Right cardiac atrium (tissue), 5 donors: ENCODE data around the gene MFN1. TPM values are rescaled to one million over a fixed set of nuclear protein-coding genes. Genes with fewer than 3 reads are reported as not detected.
"Not testable (repeated sequence)": the region's sequence is repeated elsewhere in the genome, so short reads cannot be mapped to it uniquely, and the experiment has no call there.

Experiments used
- ATAC-seq, 2 donors: fragments of 200-7000 bp; cut with Tn5 transposase; one replicate each; pipeline versions ENCODE4 v1.8.0 to v1.9.1; 2020; ENCODE audit warnings: moderate library complexity in 2 of 2, mild to moderate bottlenecking in 1 of 2
- DNase-seq, 3 donors: peaks; one replicate each; pipeline ENCODE4 v3.0.0-alpha.2; 2020
- H3K27ac ChIP-seq: one replicate; pipeline ENCODE4 v1.5.1; 2013; ENCODE audit warnings: mild to moderate bottlenecking, low read length, control low read depth, moderate library complexity
- H3K27me3 ChIP-seq: one replicate; pipeline ENCODE4 v1.6.1; 2013; ENCODE audit not compliant: control insufficient read depth, insufficient read depth
- H3K4me1 ChIP-seq: one replicate; pipeline ENCODE4 v1.6.1; 2013; ENCODE audit warnings: low read length; ENCODE audit not compliant: control insufficient read depth, insufficient read depth
- H3K4me3 ChIP-seq: one replicate; pipeline ENCODE4 v1.5.1; 2013; ENCODE audit warnings: low read length, control low read depth
- H3K9me3 ChIP-seq: one replicate; pipeline ENCODE4 v1.6.1; 2013; ENCODE audit warnings: low read length; ENCODE audit not compliant: control insufficient read depth
- WGBS: extraction: QIAGEN DNeasy Blood & Tissue Kit; methylation state at CpG from one replicate; pipeline ENCODE4 v1.1.7; 2013; 5-methylcytosine and 5-hydroxymethylcytosine counted together
- intact Hi-C, 4 donors: fragments of 100-400 bp; cut with DNase I; formaldehyde crosslinking; loops; one replicate each; pipeline versions ENCODE4 v1.11.0 to v1.14.0; 2022 to 2023
- long read RNA-seq, 4 donors: library from polyadenylated mRNA; unstranded; transcript quantifications; one replicate each; pipeline ENCODE4 v2.0.0, GENCODE V29; 2020 to 2021
- polyA plus RNA-seq: library from polyadenylated mRNA; stranded (reverse); fragments of 200-250 nt; gene quantifications from one replicate; pipeline ENCODE4 v1.2.3, GENCODE V29; 2013
- total RNA-seq, 4 donors: library from RNA; stranded (reverse); fragmentation: NEBNext Ultra II Directional; extraction: Animal tissue kit (Norgen Biotek cat#: 25700); gene quantifications; one replicate each; pipeline ENCODE4 v1.2.1, GENCODE V29; 2021
- donor health status: healthy with polysubstance abuse.
- donor health status: DM: no; HTN: yes; CAD: no.
- donor health status: DM: no; HTN: no; CAD: no.
- donor health status: DM: no; HTN: yes; CAD: no; lungs with severe emphysema.
- donor health status: DM: yes; HTN: yes; CAD: no.

MFN1 gene
- total RNA-seq: 10 to 100 TPM; 65.1 to 95.5 (median 74.9) TPM
- 20.9 TPM for polyA plus RNA-seq
- long read RNA-seq, donor 1, full-length matches to known transcripts: 21 of 105 reads
- long read RNA-seq, donor 1, partial matches to known transcripts: 68 of 105 reads
- long read RNA-seq, donor 1, other reads (novel, unspliced or antisense): 16 of 105 reads
- long read RNA-seq, donor 2, full-length matches to known transcripts: 24 of 36 reads
- long read RNA-seq, donor 2, partial matches to known transcripts: 7 of 36 reads
- long read RNA-seq, donor 2, other reads (novel, unspliced or antisense): 5 of 36 reads
- long read RNA-seq, donor 3, full-length matches to known transcripts: 118 of 388 reads
- long read RNA-seq, donor 3, partial matches to known transcripts: 215 of 388 reads
- long read RNA-seq, donor 3, other reads (novel, unspliced or antisense): 55 of 388 reads
- long read RNA-seq, donor 4, full-length matches to known transcripts: 26 of 39 reads
- long read RNA-seq, donor 4, partial matches to known transcripts: 8 of 39 reads
- long read RNA-seq, donor 4, other reads (novel, unspliced or antisense): 5 of 39 reads

DNA sequence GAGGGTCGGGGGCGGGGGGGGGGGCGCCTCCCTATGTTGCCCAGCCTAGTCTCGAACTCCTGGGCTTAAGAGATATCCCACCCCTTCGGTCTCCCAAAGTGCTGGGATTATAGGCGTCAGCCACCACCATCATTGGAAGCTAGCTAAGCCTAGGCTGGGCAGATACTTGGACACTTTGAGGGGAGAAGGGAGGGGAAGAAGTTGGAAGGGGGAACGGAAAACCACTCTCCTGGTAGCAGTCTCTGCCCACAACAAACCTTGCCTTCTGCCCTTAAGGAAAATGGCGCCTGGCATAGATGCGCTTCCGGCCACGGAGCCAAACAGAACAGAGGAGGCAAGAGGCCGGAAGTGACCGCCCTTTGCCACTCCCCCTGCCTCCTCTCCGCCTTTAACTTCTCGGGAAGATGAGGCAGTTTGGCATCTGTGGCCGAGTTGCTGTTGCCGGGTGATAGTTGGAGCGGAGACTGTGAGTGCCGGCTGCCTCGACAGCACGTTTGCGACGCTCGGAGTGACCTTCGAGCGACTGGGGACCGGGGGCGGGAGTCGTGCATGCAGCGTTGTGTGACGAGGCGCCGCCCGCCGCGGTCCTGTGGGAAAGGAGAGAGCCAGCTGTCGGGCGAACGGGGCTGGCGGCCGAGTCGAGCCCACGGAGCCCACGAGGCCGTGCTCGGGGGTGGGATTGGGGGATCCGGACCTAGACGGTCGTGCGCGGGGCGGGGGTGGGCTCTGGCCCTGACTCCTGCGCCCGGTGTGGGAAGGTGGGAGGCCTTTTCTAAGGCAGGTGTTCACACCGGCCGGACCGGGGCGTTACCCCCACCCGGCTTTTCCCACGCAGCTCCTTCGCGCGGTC lies at the start of gene MFN1:
MFN1 (plus strand) TSS at position 365 of the 850 bp plus-strand sequence. CDS start 1,143 bp downstream, outside the sequence.
- Histone ChIP-seq H3K9me3 (no peaks in the 10 kb centered on the region), H3K27ac (peak within 1 kb of the TSS; percentile 96), H3K27me3 (no peaks in the 10 kb centered on the region), H3K4me1 (no peaks in the 10 kb centered on the region), H3K4me3 (peak within 1 kb of the TSS; percentile 79)
- WGBS: under 1% methylated on average over 63 of the region's 63 CpGs
- DNase-seq: peak; percentile 96 to 98 (median 97)
- peak; percentile 99 for ATAC-seq
- intact Hi-C loops: loop anchor here in 1 of 4 donors (10.0 kb wide), 1 partner anchor 217 kb away; the partner anchor contains the start of gene ACTL6A

- Histone ChIP-seq H3K4me3 (no peak overlapping the region), H3K9me3 (no peaks in the 10 kb centered on the region), H3K4me1 (no peaks in the 10 kb centered on the region), H3K27me3 (no peaks in the 10 kb centered on the region), H3K27ac (no peak overlapping the region)
- intact Hi-C loops: no loop called here
- DNase-seq (no peak), ATAC-seq (no peak)
- WGBS: 67% methylated on average over 5 of the region's 5 CpGs
Measured at GRCh38 chr3:179297971-179298725, 49.4 kb upstream of the MFN1 start.

- intact Hi-C loops: no loop called here
Measured at GRCh38 chr3:179299316-179299715, 48.2 kb upstream of the MFN1 start.

DNA sequence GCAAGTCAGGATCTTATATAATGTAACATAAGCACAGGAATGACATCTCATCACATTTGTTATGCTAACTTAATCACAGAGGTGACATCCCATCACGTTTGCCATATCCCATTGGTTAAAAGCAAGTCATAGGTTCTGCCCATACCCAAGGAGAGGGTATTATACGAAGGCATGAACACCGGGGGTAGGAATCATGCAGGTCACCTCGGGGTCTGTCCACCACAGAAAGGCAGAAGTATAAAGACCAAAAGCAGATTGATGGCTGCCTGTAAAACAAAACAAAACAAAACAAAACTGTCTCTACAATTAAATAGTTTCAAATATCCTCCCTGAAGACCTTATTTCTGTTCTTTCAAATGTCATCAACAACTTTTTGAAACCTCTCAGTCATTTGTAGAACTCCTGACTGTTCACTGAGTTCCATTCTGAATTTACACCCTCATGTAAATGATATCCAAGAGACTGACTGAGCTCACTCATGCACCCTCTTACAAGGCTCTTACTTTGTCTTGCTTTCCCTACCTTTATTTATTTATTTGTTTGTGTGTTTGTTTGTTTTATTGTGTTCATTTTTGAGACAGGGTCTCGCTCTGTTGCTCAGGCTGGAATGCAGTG lies 47.4 kb upstream of the MFN1 start:
- intact Hi-C loops: no loop called here
- H3K27ac ChIP-seq: no peak overlapping the region

More at GRCh38 chr3:179299316-179299715, 48.2 kb upstream of the MFN1 start:
- Histone ChIP-seq H3K9me3 (no peaks in the 10 kb centered on the region), H3K27me3 (no peaks in the 10 kb centered on the region), H3K4me1 (no peaks in the 10 kb centered on the region), H3K27ac (no peak overlapping the region), H3K4me3 (no peak overlapping the region)
- WGBS: 86% methylated on average over 2 of the region's 2 CpGs
- ATAC-seq: no peak
- DNase-seq: no peak

DNA sequence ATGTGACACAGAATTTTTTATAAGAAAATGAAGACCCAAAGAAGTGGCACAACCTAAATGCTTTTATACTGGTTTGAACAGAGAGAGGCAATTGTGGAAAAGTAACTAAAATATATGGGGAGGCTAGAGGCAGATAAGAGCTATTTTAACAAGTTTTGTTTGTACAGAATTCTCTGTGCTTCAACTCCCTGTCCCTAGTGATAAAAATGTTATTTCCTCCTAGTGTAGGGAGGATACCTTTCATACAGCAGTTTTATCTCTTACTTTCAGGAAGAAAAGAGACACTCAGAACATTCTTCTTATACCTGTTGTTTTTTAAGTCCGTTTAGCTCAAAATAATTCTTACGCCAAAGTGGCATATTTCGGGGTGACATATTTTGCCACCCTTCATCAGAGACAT lies 45.9 kb upstream of the MFN1 start:
- ATAC-seq (no peak), DNase-seq (no peak)
- Histone ChIP-seq H3K27ac (no peak overlapping the region), H3K4me3 (no peak overlapping the region), H3K4me1 (no peaks in the 10 kb centered on the region), H3K9me3 (no peaks in the 10 kb centered on the region), H3K27me3 (no peaks in the 10 kb centered on the region)
- intact Hi-C loops: no loop called here
- WGBS: 64% methylated on average over 3 of the region's 3 CpGs

More for the DNA sequence above, 47.4 kb upstream of the MFN1 start:
- Histone ChIP-seq H3K27me3 (no peaks in the 10 kb centered on the region), H3K9me3 (no peaks in the 10 kb centered on the region), H3K4me1 (no peaks in the 10 kb centered on the region), H3K4me3 (no peak overlapping the region)
- ATAC-seq (no peak), DNase-seq (no peak)
- 89% methylated on average over 5 of the region's 5 CpGs for WGBS

- no peak for DNase-seq
- no peak for ATAC-seq
- WGBS: 78% methylated on average over 7 of the region's 7 CpGs
- no peaks in the 10 kb centered on the region for H3K9me3 ChIP-seq
- no peak overlapping the region for H3K4me3 ChIP-seq
- H3K27me3 ChIP-seq: no peaks in the 10 kb centered on the region
- H3K4me1 ChIP-seq: no peaks in the 10 kb centered on the region
- no peak overlapping the region for H3K27ac ChIP-seq
- intact Hi-C loops: no loop called here
Measured at GRCh38 chr3:179302111-179302510, 45.4 kb upstream of the MFN1 start.

DNA sequence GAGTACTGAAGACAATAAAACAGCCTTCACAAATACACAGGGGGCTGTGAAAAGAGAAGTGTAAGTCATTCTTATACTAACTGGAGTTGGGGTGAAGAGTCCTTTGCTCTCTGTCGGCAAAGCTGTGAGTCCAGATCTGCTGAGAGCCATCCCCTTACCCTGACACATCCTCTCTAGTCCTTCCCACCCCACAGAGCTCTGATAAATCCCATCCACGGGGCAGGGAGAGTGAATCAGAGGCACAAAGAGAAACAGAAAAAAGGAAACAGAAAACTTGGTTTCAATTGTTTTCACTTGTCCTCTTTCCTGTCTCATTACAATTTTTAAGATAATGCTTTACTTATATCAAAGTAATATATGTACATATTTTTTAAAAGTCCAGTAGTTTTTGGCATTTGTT lies 42.9 kb upstream of the MFN1 start:
- H3K4me1 ChIP-seq: no peaks in the 10 kb centered on the region
- intact Hi-C loops: no loop called here
- ATAC-seq (no peak), DNase-seq (no peak)
- H3K4me3 ChIP-seq: no peak overlapping the region
- H3K27me3 ChIP-seq: no peaks in the 10 kb centered on the region
- no peaks in the 10 kb centered on the region for H3K9me3 ChIP-seq
- no peak overlapping the region for H3K27ac ChIP-seq
- 16% methylated on average over 2 of the region's 2 CpGs for WGBS

DNA sequence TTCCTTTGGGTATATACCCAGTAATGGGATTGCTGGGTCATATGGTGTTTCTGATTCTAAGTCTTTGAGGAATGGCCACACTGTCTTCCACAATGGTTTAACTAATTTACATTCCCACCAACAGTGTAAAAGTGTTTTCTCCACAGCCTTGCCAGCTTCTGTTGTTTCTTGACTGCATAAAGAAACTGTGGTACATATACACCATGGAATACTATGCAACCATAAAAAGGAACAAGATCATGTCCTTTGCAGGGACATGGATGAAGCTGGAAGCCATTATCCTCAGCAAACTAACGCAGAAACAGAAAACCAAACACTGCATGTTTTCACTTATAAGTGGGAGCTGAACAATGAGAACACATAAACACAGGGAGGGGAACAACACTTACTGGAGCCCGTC lies 40.1 kb upstream of the MFN1 start:
- WGBS: 83% methylated on average over 2 of the region's 2 CpGs
- H3K9me3 ChIP-seq, intact Hi-C loops, ATAC-seq, H3K27ac ChIP-seq, H3K27me3 ChIP-seq, H3K4me1 ChIP-seq, H3K4me3 ChIP-seq, DNase-seq: not testable (repeated sequence)

DNA sequence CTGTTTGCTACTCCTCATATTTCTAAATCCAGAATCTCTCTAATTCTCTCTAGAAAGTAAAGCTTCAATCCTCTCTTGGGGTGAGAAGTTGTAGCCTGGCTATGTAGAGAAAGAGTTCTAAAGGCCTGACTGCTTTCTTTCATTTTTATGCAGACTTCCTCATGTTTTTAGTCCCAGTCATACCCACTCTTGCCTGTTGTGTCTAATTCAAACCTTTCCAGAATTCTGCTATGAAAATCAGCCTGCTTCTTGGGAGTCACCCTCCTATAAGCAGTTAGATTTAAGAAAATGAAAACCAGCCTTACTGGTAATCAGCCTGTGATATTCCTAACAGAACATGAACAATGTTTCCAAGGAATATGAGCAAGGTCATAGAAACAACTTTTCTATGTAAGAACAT lies 39.5 kb upstream of the MFN1 start:
- ATAC-seq (no peak), DNase-seq (no peak)
- intact Hi-C loops: no loop called here
- Histone ChIP-seq H3K4me1 (no peaks in the 10 kb centered on the region), H3K27me3 (no peaks in the 10 kb centered on the region), H3K4me3 (no peak overlapping the region), H3K27ac (no peak overlapping the region), H3K9me3 (no peaks in the 10 kb centered on the region)
